MM.1S (cell line): ENCODE results near the gene HSP90AA1.

Experiments used
- CTCF ChIP-seq: fragments of 300-600 bp; sonication (generic); IDR thresholded peaks from 2 replicates; pipeline ENCODE4 v1.5.1; 2016; ENCODE audit warnings: antibody characterized with exemption, low read length, mixed read lengths
- EZH2 ChIP-seq: fragments of 300-600 bp; sonication (generic); optimal IDR thresholded peaks from 2 replicates; pipeline ENCODE3; 2017; ENCODE audit warnings: low read depth, mild to moderate bottlenecking, antibody characterized with exemption, low read length, mixed read lengths
- EZH2phosphoT487 ChIP-seq: fragments of 300-600 bp; sonication (generic); IDR thresholded peaks from 2 replicates; pipeline ENCODE4 v1.6.1; 2018; ENCODE audit warnings: antibody characterized with exemption, low read length

- no peak for TF ChIP-seq EZH2phosphoT487
- no peak for TF ChIP-seq CTCF
- TF ChIP-seq EZH2 = no peak
Measured at GRCh38 chr14:102075155-102075554, 11.7 kb downstream of the HSP90AA1 start.
